Natural killer cell (primary cell): Measurements from ENCODE around the gene FKBP7. TPM values are rescaled to one million over a fixed set of nuclear protein-coding genes. Genes with fewer than 3 reads are reported as not detected.

Source experiments
- ATAC-seq, 3 donors: fragments of 150-1000 bp in 2 of 3; fragments of 200-7000 bp in 1 of 3; cut with Tn5 transposase; 1 replicate in 1 of 3; 2 replicates in 2 of 3; pipeline ENCODE4 v1.10.0; 2021; ENCODE audit warnings: mild to moderate bottlenecking in 2 of 3, moderate library complexity in 2 of 3
- DNase-seq, 2 donors: peaks; one replicate each; pipeline versions ENCODE4 v3.0.0 to v3.0.0-alpha.2; 2013 to 2021; ENCODE audit warnings: mixed read lengths in 1 of 2
- H3K27ac ChIP-seq: one replicate; pipeline ENCODE4 v1.5.1; 2013; ENCODE audit warnings: mild to moderate bottlenecking, low read length
- H3K27me3 ChIP-seq: one replicate; pipeline ENCODE4 v1.6.1; 2013; ENCODE audit warnings: low read length; ENCODE audit not compliant: control insufficient read depth, insufficient read depth
- H3K36me3 ChIP-seq: one replicate; pipeline ENCODE4 v1.6.1; 2013; ENCODE audit warnings: low read length; ENCODE audit not compliant: control insufficient read depth, insufficient read depth
- H3K4me1 ChIP-seq: one replicate; pipeline ENCODE4 v1.6.1; 2013; ENCODE audit warnings: low read length; ENCODE audit not compliant: control insufficient read depth, insufficient read depth
- H3K4me3 ChIP-seq: one replicate; pipeline ENCODE4 v1.5.1; 2013; ENCODE audit warnings: low read length
- H3K9me3 ChIP-seq: one replicate; pipeline ENCODE4 v1.6.1; 2013; ENCODE audit warnings: low read length; ENCODE audit not compliant: control insufficient read depth, insufficient read depth
- H3K27ac Mint-ChIP-seq, 2 donors: one replicate each; pipeline ENCODE4 v1.8.0; 2022; ENCODE audit warnings: mild to moderate bottlenecking in 2 of 2, mixed read lengths in 2 of 2, moderate library complexity in 1 of 2
- H3K27me3 Mint-ChIP-seq, 2 donors: one replicate each; pipeline ENCODE4 v1.8.0; 2022; ENCODE audit warnings: low read depth in 2 of 2, mixed read lengths in 2 of 2
- H3K36me3 Mint-ChIP-seq: one replicate; pipeline ENCODE4 v1.8.0; 2022; ENCODE audit warnings: mixed read lengths
- H3K4me1 Mint-ChIP-seq, 2 donors: one replicate each; pipeline ENCODE4 v1.8.0; 2022; ENCODE audit warnings: mixed read lengths in 2 of 2
- H3K4me3 Mint-ChIP-seq: one replicate; pipeline ENCODE4 v1.8.0; 2022; ENCODE audit warnings: mild to moderate bottlenecking, moderate library complexity, mixed read lengths
- H3K9me3 Mint-ChIP-seq, 2 donors: one replicate each; pipeline ENCODE4 v1.8.0; 2022; ENCODE audit warnings: mixed read lengths in 2 of 2
- CTCF ChIP-seq: fragments of 200-600 bp; IDR thresholded peaks from one replicate; pipeline ENCODE4 v1.8.0; 2022; ENCODE audit warnings: antibody characterized with exemption
- WGBS: methylation state at CpG from one replicate; pipeline ENCODE4 v1.1.7; 2013; ENCODE audit warnings: missing lambda C conversion rate; ENCODE audit not compliant: insufficient coverage; 5-methylcytosine and 5-hydroxymethylcytosine counted together
- intact Hi-C: fragments of 100-400 bp; cut with micrococcal nuclease; formaldehyde crosslinking; loops from one replicate; pipeline ENCODE4 v1.14.2; 2022
- total RNA-seq, 4 donors: library from RNA; stranded (reverse); fragments of 120-200 nt in 1 of 4; gene quantifications; one replicate each; pipeline versions ENCODE4 v1.2.3 to v1.2.4, GENCODE V29; 2013 to 2022

The FKBP7 gene
- total RNA-seq, 3 donors from 2014 or later (not counting 1 experiment from before 2014, with no cell fraction given): 1.1 to 1.3 (median 1.1) TPM

GRCh38 chr2:178449700-178450523 is 28.5 kb downstream of the FKBP7 start:
- Histone ChIP-seq H3K4me3 (peak overlapping the region; percentile 94), H3K27ac (peak overlapping the region; percentile 83), H3K4me1 (peaks cover 13% of the 10 kb centered on the region), H3K9me3 (no peaks in the 10 kb centered on the region), H3K36me3 (peaks cover 19% of the 10 kb centered on the region), H3K27me3 (no peaks in the 10 kb centered on the region)
- ATAC-seq (no peak), DNase-seq (peak in 1 of 2 donors; percentile 92)
- 14% methylated on average over 18 of the region's 18 CpGs for WGBS
- no peak for TF ChIP-seq CTCF
- intact Hi-C loops: no loop called here
- Mint-ChIP-seq H3K4me3 (peak overlapping the region; percentile 88), H3K36me3 (no peaks in the 10 kb centered on the region), H3K27me3 (peaks cover 4 to 7% of the 10 kb centered on the region in 2 donors), H3K9me3 (no peaks in the 10 kb centered on the region), H3K27ac (peak overlapping the region; percentile 17 to 92), H3K4me1 (peaks cover 34 to 37% of the 10 kb centered on the region in 2 donors)

- TF ChIP-seq CTCF: no peak
- Mint-ChIP-seq H3K4me1 (peaks cover 34 to 37% of the 10 kb centered on the region in 2 donors), H3K27me3 (no peaks in the 10 kb centered on the region), H3K9me3 (no peaks in the 10 kb centered on the region), H3K4me3 (peak overlapping the region; percentile 88), H3K36me3 (no peaks in the 10 kb centered on the region), H3K27ac (peak overlapping the region; percentile 2 to 17)
- Histone ChIP-seq H3K27ac (no peak overlapping the region), H3K9me3 (no peaks in the 10 kb centered on the region), H3K36me3 (peaks cover 24% of the 10 kb centered on the region), H3K4me1 (peaks cover 13% of the 10 kb centered on the region), H3K27me3 (no peaks in the 10 kb centered on the region), H3K4me3 (no peak overlapping the region)
- ATAC-seq (no peak), DNase-seq (peak in 1 of 2 donors; percentile 23)
- WGBS: 74% methylated on average over 3 of the region's 4 CpGs
- intact Hi-C loops: no loop called here
Observed at GRCh38 chr2:178448968-178449661, 29.3 kb downstream of the FKBP7 start.

- no peak for TF ChIP-seq CTCF
- peaks cover 9% of the 10 kb centered on the region for H3K36me3 Mint-ChIP-seq
- intact Hi-C loops: no loop called here
- H3K4me3 ChIP-seq: no peak overlapping the region
- H3K9me3 Mint-ChIP-seq: no peaks in the 10 kb centered on the region
- no peak overlapping the region for H3K27ac ChIP-seq
- H3K9me3 ChIP-seq: no peaks in the 10 kb centered on the region
- no peaks in the 10 kb centered on the region for H3K4me1 ChIP-seq
- DNase-seq: no peak
- H3K27me3 ChIP-seq: no peaks in the 10 kb centered on the region
- no peak for ATAC-seq
- no peak overlapping the region for H3K27ac Mint-ChIP-seq
- H3K4me3 Mint-ChIP-seq: no peak overlapping the region
- no peaks in the 10 kb centered on the region for H3K27me3 Mint-ChIP-seq
- peaks cover 62% of the 10 kb centered on the region for H3K36me3 ChIP-seq
- WGBS: no CpG with 5 or more reads among the region's 2 CpGs
- no peaks in the 10 kb centered on the region for H3K4me1 Mint-ChIP-seq
Observed at GRCh38 chr2:178441426-178441825, 37.0 kb downstream of the FKBP7 start.
